CD4-positive, alpha-beta T cell (primary cell): ENCODE results near the gene BTN1A1. TPM values are rescaled to one million over a fixed set of nuclear protein-coding genes. Genes with fewer than 3 reads are reported as not detected.
A peak's percentile ranks its signal among the peaks of the same experiment; 100 is the strongest.

Source experiments
- ATAC-seq: fragments of 200-7000 bp; cut with Tn5 transposase; one replicate; pipeline ENCODE4 v1.10.0; 2022; ENCODE audit warnings: mild to moderate bottlenecking; ENCODE audit not compliant: poor library complexity
- CTCF ChIA-PET: fragments of 350-600 bp; sonication (Branson Sonifier 250); formaldehyde crosslinking; loops from one replicate; lab custom pipeline; 2021; ENCODE audit warnings: antibody characterized with exemption, inconsistent platforms; lab: Charles Lee
- POLR2A ChIA-PET: fragments of 350-600 bp; sonication (Branson Sonifier 250); formaldehyde crosslinking; loops from one replicate; lab custom pipeline; 2021; ENCODE audit warnings: antibody characterized with exemption, inconsistent platforms; lab: Charles Lee
- DNase-seq, 14 experiments: peaks; one replicate each; pipeline ENCODE4 v3.0.0-alpha.2; 2013 to 2020; ENCODE audit warnings: mixed read lengths in 2 of 14
- H3K27ac ChIP-seq, 2 donors: one replicate each; pipeline versions ENCODE4 v1.5.1 to v1.7.0; 2013; ENCODE audit warnings: low read length in 2 of 2, low read depth in 1 of 2, mild to moderate bottlenecking in 1 of 2
- H3K27me3 ChIP-seq, 2 experiments: 1 replicate in 1 of 2; 2 replicates in 1 of 2; pipeline versions ENCODE4 v1.6.1 to v1.7.0; 2013; ENCODE audit warnings: low read length in 2 of 2, control low read depth in 1 of 2, mild to moderate bottlenecking in 1 of 2, moderate library complexity in 1 of 2; ENCODE audit not compliant: insufficient read depth in 2 of 2, control insufficient read depth in 1 of 2
- H3K36me3 ChIP-seq: one replicate; pipeline ENCODE4 v1.6.1; 2013; ENCODE audit warnings: low read length, control low read depth; ENCODE audit not compliant: insufficient read depth
- H3K4me1 ChIP-seq: one replicate; pipeline ENCODE4 v1.6.1; 2013; ENCODE audit warnings: low read length, control low read depth; ENCODE audit not compliant: insufficient read depth
- H3K4me3 ChIP-seq: one replicate; pipeline ENCODE4 v1.5.1; 2013; ENCODE audit warnings: mild to moderate bottlenecking, low read length, moderate library complexity
- H3K9me3 ChIP-seq, 2 experiments: 1 replicate in 1 of 2; 2 replicates in 1 of 2; pipeline versions ENCODE4 v1.6.1 to v1.7.0; 2013; ENCODE audit warnings: low read length in 2 of 2, mild to moderate bottlenecking in 2 of 2, control low read depth in 1 of 2, moderate library complexity in 1 of 2; ENCODE audit not compliant: control insufficient read depth in 1 of 2, insufficient read depth in 1 of 2
- H3K27ac Mint-ChIP-seq: one replicate; pipeline ENCODE4 v1.8.0; 2020; ENCODE audit warnings: mixed read lengths
- H3K27me3 Mint-ChIP-seq: one replicate; pipeline ENCODE4 v1.8.0; 2021; ENCODE audit warnings: mixed read lengths
- H3K36me3 Mint-ChIP-seq: one replicate; pipeline ENCODE4 v1.8.0; 2021; ENCODE audit warnings: low read depth, mixed read lengths
- H3K4me1 Mint-ChIP-seq: one replicate; pipeline ENCODE4 v1.8.0; 2021; ENCODE audit warnings: low read depth, mixed read lengths
- H3K4me3 Mint-ChIP-seq: one replicate; pipeline ENCODE4 v1.8.0; 2020; ENCODE audit warnings: mild to moderate bottlenecking, mixed read lengths
- H3K9me3 Mint-ChIP-seq: one replicate; pipeline ENCODE4 v1.8.0; 2020; ENCODE audit warnings: mixed read lengths
- CTCF ChIP-seq: fragments of 200-600 bp; IDR thresholded peaks from one replicate; pipeline ENCODE4 v1.8.0; 2022; ENCODE audit warnings: antibody characterized with exemption, mild to moderate bottlenecking
- intact Hi-C, 2 experiments: fragments of 100-400 bp; cut with DNase I in 1 of 2; cut with micrococcal nuclease in 1 of 2; formaldehyde crosslinking; loops; one replicate each; pipeline versions ENCODE4 v1.15.1 to v1.9.0; 2023 to 2025; cut with DNase I, micrococcal nuclease
- total RNA-seq, 174 experiments: library from RNA in 2 of 174; stranded (reverse) in 2 of 174; gene quantifications; one replicate each; pipeline ENCODE4 v1.2.3 and lab custom pipeline; 2021 to 2026

BTN1A1 gene
- total RNA-seq, 2 experiments from 2014 or later, result not detected

- H3K4me1 Mint-ChIP-seq, result no peaks in the 10 kb centered on the region
- DNase-seq, result no peak
- H3K9me3 Mint-ChIP-seq, result no peaks in the 10 kb centered on the region
- H3K27ac Mint-ChIP-seq, result no peak overlapping the region
- ATAC-seq, result no peak
- H3K4me3 Mint-ChIP-seq, result no peak overlapping the region
- no peaks in the 10 kb centered on the region for H3K4me1 ChIP-seq
- intact Hi-C loops, result no loop called here
- no peaks in the 10 kb centered on the region for H3K36me3 ChIP-seq
- H3K27ac ChIP-seq, result no peak overlapping the region
- no peaks in the 10 kb centered on the region for H3K9me3 ChIP-seq
- no peaks in the 10 kb centered on the region for H3K27me3 ChIP-seq
- no peak for TF ChIP-seq CTCF
- CTCF ChIA-PET, result no interaction called here
- H3K27me3 Mint-ChIP-seq, result no peaks in the 10 kb centered on the region
- H3K4me3 ChIP-seq, result no peak overlapping the region
- H3K36me3 Mint-ChIP-seq, result no peaks in the 10 kb centered on the region
- POLR2A ChIA-PET, result interaction anchor here (1.0 to 1.1 kb wide), 2 partner anchors 22 to 38 kb away, joined by 3 read pairs; no protein-coding TSS in a partner anchor
Observed at GRCh38 chr6:26495281-26495680, 4.8 kb upstream of the BTN1A1 start.

GRCh38 chr6:26497610-26498009, 2.5 kb upstream of the BTN1A1 start:
- ATAC-seq (no peak), DNase-seq (no peak)
- Histone ChIP-seq H3K4me1 (peaks cover 13% of the 10 kb centered on the region), H3K4me3 (no peak overlapping the region), H3K27me3 (peaks cover 5 to 8% of the 10 kb centered on the region in 2 experiments), H3K27ac (no peak overlapping the region), H3K36me3 (no peaks in the 10 kb centered on the region), H3K9me3 (peaks cover 0 to 5% of the 10 kb centered on the region in 2 experiments)
- Mint-ChIP-seq H3K36me3 (no peaks in the 10 kb centered on the region), H3K9me3 (no peaks in the 10 kb centered on the region), H3K4me3 (no peak overlapping the region), H3K27me3 (peaks cover 17% of the 10 kb centered on the region), H3K27ac (no peak overlapping the region), H3K4me1 (peaks cover 16% of the 10 kb centered on the region)
- intact Hi-C loops, result no loop called here
- ChIA-PET CTCF (interaction anchor here (0.7 to 1.0 kb wide), 2 partner anchors 156 to 289 kb away, joined by 3 to 4 read pairs; no protein-coding TSS in a partner anchor), POLR2A (interaction anchor here (1.0 kb wide), 1 partner anchor 339 kb away, joined by 3 read pairs; no protein-coding TSS in a partner anchor)
- no peak for TF ChIP-seq CTCF

- Histone ChIP-seq H3K27me3 (peaks cover 5 to 25% of the 10 kb centered on the region in 2 experiments), H3K4me3 (peak overlapping the region; percentile 50), H3K27ac (no peak overlapping the region), H3K4me1 (peaks cover 13% of the 10 kb centered on the region), H3K36me3 (no peaks in the 10 kb centered on the region), H3K9me3 (peaks cover 0 to 5% of the 10 kb centered on the region in 2 experiments)
- ATAC-seq (peak; percentile 73), DNase-seq (peak in 13 of 14 experiments; percentile 3 to 68 (median 30))
- H3K27me3 Mint-ChIP-seq, result peaks cover 40% of the 10 kb centered on the region
- H3K9me3 Mint-ChIP-seq, result no peaks in the 10 kb centered on the region
- POLR2A ChIA-PET, result interaction anchor here (0.7 to 3.8 kb wide), 11 partner anchors 17 to 343 kb away, joined by 3 to 25 read pairs (median 4); partner anchors contain the start of gene HMGN4
- H3K27ac Mint-ChIP-seq, result no peak overlapping the region
- H3K36me3 Mint-ChIP-seq, result no peaks in the 10 kb centered on the region
- TF ChIP-seq CTCF, result no peak
- CTCF ChIA-PET, result interaction anchor here (0.6 to 1.2 kb wide), 2 partner anchors 30 to 67 kb away, joined by 3 read pairs; no protein-coding TSS in a partner anchor
- intact Hi-C loops, result no loop called here
- H3K4me1 Mint-ChIP-seq, result peaks cover 16% of the 10 kb centered on the region
- peak overlapping the region; percentile 82 for H3K4me3 Mint-ChIP-seq
Observed at GRCh38 chr6:26501482-26501986, 1.4 kb downstream of the BTN1A1 start.
